SK-N-SH (cell line): ENCODE data around the gene CRISPLD2. TPM values are rescaled to one million over a fixed set of nuclear protein-coding genes. Genes with fewer than 3 reads are reported as not detected.

Source experiments
- CTCF ChIA-PET: fragments of 300-600, 350-600 bp; formaldehyde crosslinking; extraction: SDS; loops from one replicate; lab custom pipeline; 2021; lab: Yijun Ruan, JAX
- POLR2A ChIA-PET: fragments of 350-600 bp; sonication (Branson Sonifier 250); formaldehyde crosslinking; extraction: SDS; loops from one replicate; lab custom pipeline; 2020; ENCODE audit warnings: antibody characterized with exemption, inconsistent platforms; lab: Yijun Ruan, JAX
- DNase-seq: peaks from one replicate; pipeline ENCODE4 v3.0.0; 2012
- H2AFZ ChIP-seq: fragments of 200-600 bp; sonication (generic); 2 replicates; pipeline ENCODE4 v1.8.1; 2016; ENCODE audit warnings: antibody characterized with exemption, mild to moderate bottlenecking, low read depth
- H3F3A ChIP-seq: fragments of 200-600 bp; sonication (generic); replicated peaks from 2 replicates; pipeline ENCODE3; 2016; ENCODE audit warnings: antibody characterized with exemption, mild to moderate bottlenecking; ENCODE audit not compliant: insufficient read depth
- H3K27ac ChIP-seq, 2 experiments: fragments of 200-500 bp in 1 of 2; fragments of 200-600 bp in 1 of 2; sonication (Bioruptor generic) in 1 of 2; sonication (generic), shearing (Covaris generic) in 1 of 2; 2 replicates each; pipeline versions ENCODE4 v1.5.1 to v1.6.1; 2014 to 2016; ENCODE audit warnings: low read depth in 2 of 2, inconsistent platforms in 1 of 2, low read length in 1 of 2, mild to moderate bottlenecking in 1 of 2, mixed read lengths in 1 of 2
- H3K27me3 ChIP-seq: fragments of 200-600 bp; sonication (generic), shearing (Covaris generic); 2 replicates; pipeline ENCODE4 v1.6.1; 2016; ENCODE audit warnings: mixed run types; ENCODE audit not compliant: insufficient read depth
- H3K36me3 ChIP-seq, 2 experiments: fragments of 200-500 bp in 1 of 2; fragments of 200-600 bp in 1 of 2; sonication (Bioruptor generic) in 1 of 2; sonication (generic) in 1 of 2; replicated peaks in 1 of 2; 2 replicates each; pipeline versions ENCODE3 to v1.5.1; 2014 to 2016; ENCODE audit warnings: low read length in 1 of 2, mild to moderate bottlenecking in 1 of 2; ENCODE audit not compliant: insufficient read depth in 2 of 2, control insufficient read depth in 1 of 2
- H3K4me1 ChIP-seq, 2 experiments: fragments of 200-500 bp in 1 of 2; fragments of 200-600 bp in 1 of 2; sonication (Bioruptor generic) in 1 of 2; sonication (generic), shearing (Covaris generic) in 1 of 2; 2 replicates each; pipeline versions ENCODE4 v1.5.1 to v1.6.1; 2014 to 2016; ENCODE audit warnings: low read depth in 1 of 2, low read length in 1 of 2, mixed run types in 1 of 2; ENCODE audit not compliant: insufficient read depth in 2 of 2, control insufficient read depth in 1 of 2
- H3K4me2 ChIP-seq: fragments of 200-600 bp; sonication (generic), shearing (Covaris generic); 2 replicates; pipeline ENCODE4 v1.6.1; 2017; ENCODE audit warnings: mixed run types
- H3K4me3 ChIP-seq, 2 experiments: fragments of 200-500 bp in 1 of 2; fragments of 200-600 bp in 1 of 2; sonication (Bioruptor generic) in 1 of 2; sonication (generic), shearing (Covaris generic) in 1 of 2; 2 replicates each; pipeline versions ENCODE4 v1.5.1 to v1.8.1; 2014 to 2016; ENCODE audit warnings: low read depth in 2 of 2, inconsistent platforms in 1 of 2, low read length in 1 of 2, mild to moderate bottlenecking in 1 of 2, mixed read lengths in 1 of 2, moderate library complexity in 1 of 2
- H3K79me2 ChIP-seq: fragments of 200-600 bp; sonication (generic); 2 replicates; pipeline ENCODE4 v1.8.1; 2017; ENCODE audit warnings: mild to moderate bottlenecking; ENCODE audit not compliant: insufficient read depth
- H3K9ac ChIP-seq: fragments of 200-600 bp; sonication (generic); 2 replicates; pipeline ENCODE4 v1.6.1; 2017; ENCODE audit warnings: mixed run types
- H3K9me2 ChIP-seq: fragments of 200-600 bp; sonication (generic); 2 replicates; pipeline ENCODE4 v1.6.1; 2017; ENCODE audit warnings: mixed run types
- H3K9me3 ChIP-seq: fragments of 200-600 bp; sonication (generic); 2 replicates; pipeline ENCODE4 v1.6.1; 2017; ENCODE audit warnings: mixed run types, mild to moderate bottlenecking, moderate library complexity
- H4K20me1 ChIP-seq: fragments of 200-600 bp; sonication (generic); 2 replicates; pipeline ENCODE4 v1.6.1; 2017; ENCODE audit warnings: mild to moderate bottlenecking, mixed run types; ENCODE audit not compliant: insufficient read depth
- EP300 ChIP-seq, 2 experiments: IDR thresholded peaks; 2 replicates each; pipeline versions ENCODE4 v1.4.0 to v1.6.1; 2012; ENCODE audit warnings: borderline replicate concordance in 1 of 2, low read depth in 1 of 2, low read length in 1 of 2
- EZH2phosphoT487 ChIP-seq: fragments of 200-600 bp; sonication (generic); IDR thresholded peaks from 2 replicates; pipeline ENCODE4 v1.6.1; 2017; ENCODE audit warnings: low read depth, mixed run types, mild to moderate bottlenecking, antibody characterized with exemption, moderate library complexity, borderline replicate concordance
- FOSL2 ChIP-seq: IDR thresholded peaks from 2 replicates; pipeline ENCODE4 v1.4.0; 2012; ENCODE audit warnings: low read depth, mild to moderate bottlenecking, moderate library complexity, borderline replicate concordance
- JUND ChIP-seq: IDR thresholded peaks from 2 replicates; pipeline ENCODE4 v1.4.0; 2012
- MXI1 ChIP-seq: IDR thresholded peaks from 2 replicates; pipeline ENCODE4 v1.6.1; 2012; ENCODE audit warnings: mild to moderate bottlenecking, low read depth, low read length, improper control_type of control experiment
- POLR2AphosphoS5 ChIP-seq: IDR thresholded peaks from 2 replicates; pipeline ENCODE4 v1.6.1; 2012; ENCODE audit warnings: low read depth, low read length
- REST ChIP-seq: IDR thresholded peaks from 2 replicates; pipeline ENCODE4 v1.6.1; 2012; ENCODE audit warnings: mild to moderate bottlenecking, low read depth, low read length, moderate library complexity
- RFX5 ChIP-seq: IDR thresholded peaks from 2 replicates; pipeline ENCODE4 v1.6.1; 2012; ENCODE audit warnings: mild to moderate bottlenecking, improper control_type of control experiment, low read length
- SIN3A ChIP-seq: IDR thresholded peaks from 2 replicates; pipeline ENCODE4 v1.6.1; 2012; ENCODE audit warnings: low read depth, mild to moderate bottlenecking, low read length, moderate library complexity, borderline replicate concordance
- YY1 ChIP-seq: IDR thresholded peaks from 2 replicates; pipeline ENCODE4 v1.4.0; 2012; ENCODE audit warnings: low read depth, mild to moderate bottlenecking
- WGBS: methylation state at CpG from one replicate; pipeline ENCODE4 v1.1.6; 2017; ENCODE audit warnings: low lambda C conversion rate; 5-methylcytosine and 5-hydroxymethylcytosine counted together
- polyA plus RNA-seq, 3 experiments: library from polyadenylated mRNA; depleted of rRNA; stranded (reverse); fragments of >200 nt; gene quantifications; 2 replicates each; pipeline ENCODE4 v1.2.3, GENCODE V29; 2012
- TF ChIP-seq, protein P1 (sequence below): IDR thresholded peaks from 2 replicates; pipeline ENCODE4 v1.4.0; 2012; ENCODE audit warnings: low read depth, borderline replicate concordance

The CRISPLD2 gene
- polyA plus RNA-seq, 1 of the 3 experiments (the other 2 are of a cell fraction) = 6.3 TPM

GRCh38 chr16:84795329-84796053, 24.3 kb upstream of the CRISPLD2 start:
- WGBS = 91% methylated on average over 21 of the region's 22 CpGs
- Histone ChIP-seq H3K9ac (no peak overlapping the region), H2AFZ (no peak overlapping the region), H3K9me2 (no peaks in the 10 kb centered on the region), H4K20me1 (no peaks in the 10 kb centered on the region), H3K4me3 (no peak overlapping the region), H3K4me1 (no peaks in the 10 kb centered on the region), H3K27me3 (no peaks in the 10 kb centered on the region), H3F3A (peaks cover 4% of the 10 kb centered on the region), H3K9me3 (no peaks in the 10 kb centered on the region), H3K27ac (no peak overlapping the region), H3K79me2 (no peaks in the 10 kb centered on the region), H3K4me2 (no peak overlapping the region), H3K36me3 (no peaks in the 10 kb centered on the region)
- POLR2A ChIA-PET = no interaction called here
- CTCF ChIA-PET = interaction anchor here (0.7 to 1.1 kb wide), 3 partner anchors 15 to 41 kb away, joined by 3 to 5 read pairs (median 3); no protein-coding TSS in a partner anchor
- no peak for DNase-seq
- TF ChIP-seq POLR2AphosphoS5 = no peak
- no peak for TF ChIP-seq JUND
- TF ChIP-seq SIN3A = no peak
- no peak for TF ChIP-seq FOSL2
- no peak for TF ChIP-seq RFX5
- TF ChIP-seq EZH2phosphoT487 = no peak
- TF ChIP-seq EP300 (IDR thresholded peaks at IDR 0.05; ENCODE audit: borderline replicate concordance in 1 of 2, low read depth in 1 of 2, low read length in 1 of 2) = no peak
- TF ChIP-seq, protein P1, sequence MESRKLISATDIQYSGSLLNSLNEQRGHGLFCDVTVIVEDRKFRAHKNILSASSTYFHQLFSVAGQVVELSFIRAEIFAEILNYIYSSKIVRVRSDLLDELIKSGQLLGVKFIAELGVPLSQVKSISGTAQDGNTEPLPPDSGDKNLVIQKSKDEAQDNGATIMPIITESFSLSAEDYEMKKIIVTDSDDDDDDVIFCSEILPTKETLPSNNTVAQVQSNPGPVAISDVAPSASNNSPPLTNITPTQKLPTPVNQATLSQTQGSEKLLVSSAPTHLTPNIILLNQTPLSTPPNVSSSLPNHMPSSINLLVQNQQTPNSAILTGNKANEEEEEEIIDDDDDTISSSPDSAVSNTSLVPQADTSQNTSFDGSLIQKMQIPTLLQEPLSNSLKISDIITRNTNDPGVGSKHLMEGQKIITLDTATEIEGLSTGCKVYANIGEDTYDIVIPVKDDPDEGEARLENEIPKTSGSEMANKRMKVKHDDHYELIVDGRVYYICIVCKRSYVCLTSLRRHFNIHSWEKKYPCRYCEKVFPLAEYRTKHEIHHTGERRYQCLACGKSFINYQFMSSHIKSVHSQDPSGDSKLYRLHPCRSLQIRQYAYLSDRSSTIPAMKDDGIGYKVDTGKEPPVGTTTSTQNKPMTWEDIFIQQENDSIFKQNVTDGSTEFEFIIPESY = no peak
- TF ChIP-seq MXI1 = no peak
- no peak for TF ChIP-seq YY1
- no peak for TF ChIP-seq REST
